GM18517 (cell line): ENCODE results near the gene SPINT3.

ENCODE experiments used
- ATAC-seq: cut with Tn5 transposase; IDR thresholded peaks from one replicate; pipeline ENCODE4 v1.9.1; 2021; ENCODE audit warnings: mild to moderate bottlenecking, moderate library complexity; ENCODE audit not compliant: unreplicated experiment

SPINT3 gene

GRCh38 chr20:45463709-45464108 lies 51.7 kb downstream of the SPINT3 start:
- no peak for ATAC-seq

GRCh38 chr20:45462711-45463509 lies 52.5 kb downstream of the SPINT3 start:
- ATAC-seq: no peak
